CD14-positive monocyte (primary cell): ENCODE data around the gene ACVRL1. TPM values are rescaled to one million over a fixed set of nuclear protein-coding genes. Genes with fewer than 3 reads are reported as not detected.

Experiments
- DNase-seq, 3 donors: peaks; one replicate each; pipeline ENCODE4 v3.0.0-alpha.2; 2011 to 2022
- H2AFZ ChIP-seq: 2 replicates; pipeline ENCODE4 v1.6.0; 2012; ENCODE audit warnings: mild to moderate bottlenecking, low read depth, low read length, inconsistent platforms; ENCODE audit not compliant: insufficient read depth, poor library complexity, severe bottlenecking
- H3K27ac ChIP-seq, 2 donors: 1 replicate in 1 of 2; 2 replicates in 1 of 2; pipeline ENCODE4 v1.5.1; 2012 to 2013; ENCODE audit warnings: low read length in 2 of 2, control low read depth in 1 of 2, inconsistent platforms in 1 of 2, low read depth in 1 of 2, mild to moderate bottlenecking in 1 of 2
- H3K27me3 ChIP-seq, 2 donors: one replicate each; pipeline versions ENCODE4 v1.6.0 to v1.6.1; 2011 to 2013; ENCODE audit warnings: low read length in 2 of 2; ENCODE audit not compliant: control insufficient read depth in 2 of 2, insufficient read depth in 2 of 2
- H3K36me3 ChIP-seq, 2 donors: replicated peaks in 1 of 2; 1 replicate in 1 of 2; 2 replicates in 1 of 2; pipeline versions ENCODE4 v1.5.1 to v1.6.1; 2012 to 2013; ENCODE audit warnings: low read length in 2 of 2, control low read depth in 1 of 2, inconsistent platforms in 1 of 2, mild to moderate bottlenecking in 1 of 2; ENCODE audit not compliant: insufficient read depth in 2 of 2, control insufficient read depth in 1 of 2
- H3K4me1 ChIP-seq, 2 donors: 1 replicate in 1 of 2; 2 replicates in 1 of 2; pipeline versions ENCODE4 v1.5.1 to v1.6.1; 2012 to 2013; ENCODE audit warnings: low read length in 2 of 2, control low read depth in 1 of 2, inconsistent platforms in 1 of 2, mild to moderate bottlenecking in 1 of 2, moderate library complexity in 1 of 2; ENCODE audit not compliant: insufficient read depth in 2 of 2, control insufficient read depth in 1 of 2
- H3K4me2 ChIP-seq: replicated peaks from 2 replicates; pipeline ENCODE3; 2012; ENCODE audit warnings: low read length, moderate library complexity, mild to moderate bottlenecking; ENCODE audit not compliant: poor library complexity, severe bottlenecking; ENCODE audit errors: extremely low read depth
- H3K4me3 ChIP-seq, 3 experiments: fragments of 200-600 bp in 1 of 3; sonication (generic) in 1 of 3; replicated peaks in 1 of 3; 1 replicate in 2 of 3; 2 replicates in 1 of 3; pipeline ENCODE4 v1.5.1; 2011 to 2013; ENCODE audit warnings: low read length in 3 of 3, mild to moderate bottlenecking in 3 of 3, control low read depth in 2 of 3, low read depth in 2 of 3, inconsistent platforms in 1 of 3, moderate library complexity in 1 of 3
- H3K79me2 ChIP-seq: 2 replicates; pipeline ENCODE4 v1.6.0; 2012; ENCODE audit warnings: mild to moderate bottlenecking, control low read depth, inconsistent platforms, low read length, moderate library complexity; ENCODE audit not compliant: insufficient read depth
- H3K9ac ChIP-seq: 2 replicates; pipeline ENCODE4 v1.6.0; 2017; ENCODE audit warnings: low read length, mild to moderate bottlenecking; ENCODE audit not compliant: insufficient read depth, poor library complexity, severe bottlenecking
- H3K9me3 ChIP-seq, 2 donors: replicated peaks in 1 of 2; 1 replicate in 1 of 2; 2 replicates in 1 of 2; pipeline versions ENCODE4 v1.5.1 to v1.6.1; 2012 to 2013; ENCODE audit warnings: low read length in 2 of 2, control low read depth in 1 of 2; ENCODE audit not compliant: control insufficient read depth in 1 of 2, insufficient read depth in 1 of 2
- H4K20me1 ChIP-seq: 2 replicates; pipeline ENCODE4 v1.6.0; 2012; ENCODE audit warnings: mild to moderate bottlenecking, low read length, control low read depth, moderate library complexity; ENCODE audit not compliant: insufficient read depth
- H3K27ac Mint-ChIP-seq, 7 donors: one replicate each; pipeline ENCODE4 v1.8.0; 2020; ENCODE audit warnings: mild to moderate bottlenecking in 7 of 7, mixed read lengths in 7 of 7, moderate library complexity in 6 of 7, inconsistent platforms in 2 of 7
- H3K27me3 Mint-ChIP-seq, 3 donors: one replicate each; pipeline ENCODE4 v1.8.0; 2021 to 2022; ENCODE audit warnings: low read depth in 3 of 3, mild to moderate bottlenecking in 3 of 3, mixed read lengths in 3 of 3, moderate library complexity in 3 of 3, inconsistent platforms in 1 of 3
- H3K36me3 Mint-ChIP-seq, 2 donors: one replicate each; pipeline ENCODE4 v1.8.0; 2020; ENCODE audit warnings: mixed read lengths in 2 of 2, inconsistent platforms in 1 of 2, mild to moderate bottlenecking in 1 of 2
- H3K4me1 Mint-ChIP-seq: one replicate; pipeline ENCODE4 v1.8.0; 2020; ENCODE audit warnings: mild to moderate bottlenecking, mixed read lengths
- H3K4me3 Mint-ChIP-seq, 2 donors: one replicate each; pipeline ENCODE4 v1.8.0; 2020; ENCODE audit warnings: mild to moderate bottlenecking in 2 of 2, mixed read lengths in 2 of 2, moderate library complexity in 1 of 2
- H3K9me3 Mint-ChIP-seq, 7 donors: one replicate each; pipeline ENCODE4 v1.8.0; 2020 to 2022; ENCODE audit warnings: mixed read lengths in 7 of 7, mild to moderate bottlenecking in 6 of 7, moderate library complexity in 6 of 7, inconsistent platforms in 2 of 7
- WGBS: methylation state at CpG from one replicate; pipeline ENCODE4 v1.1.5; 2013; ENCODE audit warnings: missing lambda C conversion rate; ENCODE audit not compliant: insufficient coverage; 5-methylcytosine and 5-hydroxymethylcytosine counted together
- intact Hi-C, 2 donors: fragments of 100-400 bp; cut with micrococcal nuclease; formaldehyde crosslinking; loops; one replicate each; pipeline versions ENCODE4 v1.15.0 to v1.15.1; 2023
- polyA plus RNA-seq, 3 donors: library from polyadenylated mRNA; depleted of rRNA in 1 of 3; unstranded in 2 of 3; stranded (reverse) in 1 of 3; fragments of 300-500 nt in 2 of 3; fragments of >200 nt in 1 of 3; fragmentation: Illumina TruSeq in 2 of 3; gene quantifications; 1 replicate in 2 of 3; 2 replicates in 1 of 3; pipeline ENCODE4 v1.2.3, GENCODE V29; 2012 to 2021
- TF ChIP-seq, protein P1 (sequence below): fragments of 200-600 bp; IDR thresholded peaks from one replicate; pipeline ENCODE4 v1.8.0; 2022; ENCODE audit warnings: antibody characterized with exemption, mild to moderate bottlenecking

Gene ACVRL1
- polyA plus RNA-seq, 3 donors: 1.5 to 3.6 (median 2.0) TPM

- H3K9me3 ChIP-seq: no peaks in the 10 kb centered on the region
- no peaks in the 10 kb centered on the region for H3K79me2 ChIP-seq
- H2AFZ ChIP-seq: no peak overlapping the region
- Mint-ChIP-seq H3K9me3 (peaks cover 0 to 3% (median 0%) of the 10 kb centered on the region in 7 donors), H3K4me3 (no peak overlapping the region), H3K27ac (peak overlapping the region in 1 of 7 donors; percentile 50), H3K27me3 (peaks cover 2 to 9% (median 5%) of the 10 kb centered on the region in 3 donors), H3K4me1 (peaks cover 38% of the 10 kb centered on the region), H3K36me3 (peaks cover 6 to 9% of the 10 kb centered on the region in 2 donors)
- H4K20me1 ChIP-seq: no peaks in the 10 kb centered on the region
- no peak overlapping the region for H3K27ac ChIP-seq
- TF ChIP-seq, protein P1, sequence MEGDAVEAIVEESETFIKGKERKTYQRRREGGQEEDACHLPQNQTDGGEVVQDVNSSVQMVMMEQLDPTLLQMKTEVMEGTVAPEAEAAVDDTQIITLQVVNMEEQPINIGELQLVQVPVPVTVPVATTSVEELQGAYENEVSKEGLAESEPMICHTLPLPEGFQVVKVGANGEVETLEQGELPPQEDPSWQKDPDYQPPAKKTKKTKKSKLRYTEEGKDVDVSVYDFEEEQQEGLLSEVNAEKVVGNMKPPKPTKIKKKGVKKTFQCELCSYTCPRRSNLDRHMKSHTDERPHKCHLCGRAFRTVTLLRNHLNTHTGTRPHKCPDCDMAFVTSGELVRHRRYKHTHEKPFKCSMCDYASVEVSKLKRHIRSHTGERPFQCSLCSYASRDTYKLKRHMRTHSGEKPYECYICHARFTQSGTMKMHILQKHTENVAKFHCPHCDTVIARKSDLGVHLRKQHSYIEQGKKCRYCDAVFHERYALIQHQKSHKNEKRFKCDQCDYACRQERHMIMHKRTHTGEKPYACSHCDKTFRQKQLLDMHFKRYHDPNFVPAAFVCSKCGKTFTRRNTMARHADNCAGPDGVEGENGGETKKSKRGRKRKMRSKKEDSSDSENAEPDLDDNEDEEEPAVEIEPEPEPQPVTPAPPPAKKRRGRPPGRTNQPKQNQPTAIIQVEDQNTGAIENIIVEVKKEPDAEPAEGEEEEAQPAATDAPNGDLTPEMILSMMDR: no peak
- H3K4me1 ChIP-seq: peaks cover 21 to 25% of the 10 kb centered on the region in 2 donors
- intact Hi-C loops: loop anchor here (5.0 kb wide), 3 partner anchors 33 to 58 kb away; partner anchors contain the start of gene ANKRD33 (in 1 of the 2)
- H3K9ac ChIP-seq: no peak overlapping the region
- H3K4me3 ChIP-seq: no peak overlapping the region
- H3K27me3 ChIP-seq: no peaks in the 10 kb centered on the region
- no peak overlapping the region for H3K4me2 ChIP-seq
- 83% methylated on average over 3 of the region's 5 CpGs for WGBS
- no peak for DNase-seq
- peaks cover 0 to 3% of the 10 kb centered on the region in 2 donors for H3K36me3 ChIP-seq
Observed at GRCh38 chr12:51924551-51925319, 17.4 kb downstream of the ACVRL1 start.

DNA sequence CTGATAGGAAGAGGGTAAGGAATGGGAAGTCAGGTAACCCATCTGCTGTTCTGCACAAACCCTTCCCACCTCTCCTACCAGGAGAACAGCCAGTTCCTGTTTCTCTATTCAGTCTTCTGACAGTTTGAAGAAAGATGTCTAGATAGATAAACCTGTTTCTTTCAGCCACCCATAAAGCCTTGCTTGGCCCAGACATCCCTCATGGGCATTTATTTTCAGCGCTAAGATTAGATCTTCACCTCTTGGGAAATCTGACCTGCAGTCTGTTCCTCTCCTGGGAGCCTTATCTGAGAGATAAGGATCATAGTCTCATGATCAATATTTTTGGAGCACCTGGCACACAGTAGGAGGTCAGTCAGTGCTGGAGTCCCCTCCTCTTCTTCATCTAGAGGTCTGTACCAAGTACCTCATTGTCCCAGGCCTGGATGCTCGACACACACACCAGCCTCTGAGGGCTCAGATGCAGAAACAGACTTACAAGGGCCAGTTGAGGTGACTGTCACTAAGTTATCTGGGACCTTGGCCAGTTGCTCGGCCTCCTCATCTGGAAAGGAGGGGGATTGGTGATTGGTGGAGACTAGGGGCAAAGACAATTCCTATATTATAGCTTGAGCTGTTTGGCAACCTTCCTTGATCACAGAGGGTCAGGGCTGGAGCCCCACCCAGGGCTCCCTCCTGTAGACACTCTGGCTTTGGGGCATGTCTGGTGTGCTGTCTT is 18.2 kb downstream of the ACVRL1 start:
- H3K4me1 ChIP-seq: peaks cover 21 to 25% of the 10 kb centered on the region in 2 donors
- 20% methylated on average over 1 of the region's 3 CpGs for WGBS
- no peak overlapping the region for H3K4me3 ChIP-seq
- no peaks in the 10 kb centered on the region for H4K20me1 ChIP-seq
- H3K9ac ChIP-seq: no peak overlapping the region
- H3K4me1 Mint-ChIP-seq: peaks cover 35% of the 10 kb centered on the region
- peaks cover 0 to 3% (median 0%) of the 10 kb centered on the region in 7 donors for H3K9me3 Mint-ChIP-seq
- H3K27me3 ChIP-seq: no peaks in the 10 kb centered on the region
- peaks cover 2 to 6% of the 10 kb centered on the region in 2 donors for H3K36me3 Mint-ChIP-seq
- no peak overlapping the region for H3K4me3 Mint-ChIP-seq
- H3K27ac Mint-ChIP-seq: peak overlapping the region in 1 of 7 donors; percentile 18
- no peak for DNase-seq
- H3K36me3 ChIP-seq: no peaks in the 10 kb centered on the region
- H3K79me2 ChIP-seq: no peaks in the 10 kb centered on the region
- peaks cover 2 to 9% (median 5%) of the 10 kb centered on the region in 3 donors for H3K27me3 Mint-ChIP-seq
- H3K27ac ChIP-seq: no peak overlapping the region
- no peaks in the 10 kb centered on the region for H3K9me3 ChIP-seq
- no peak overlapping the region for H3K4me2 ChIP-seq
- intact Hi-C loops: no loop called here
- no peak overlapping the region for H2AFZ ChIP-seq
- TF ChIP-seq, protein P1: no peak
